OCI-LY7 (cell line): ENCODE results near the gene ADPRHL1.

Source experiments
- CTCF ChIP-seq: fragments of 200-600 bp; sonication (generic); conservative IDR thresholded peaks from 2 replicates; pipeline ENCODE4 v1.5.1; 2014; ENCODE audit warnings: mild to moderate bottlenecking, antibody characterized with exemption, low read length, moderate library complexity, mixed read lengths
- EZH2phosphoT487 ChIP-seq: fragments of 200-600 bp; sonication (generic); IDR thresholded peaks from 2 replicates; pipeline ENCODE4 v1.6.1; 2018; ENCODE audit warnings: low read depth, borderline replicate concordance, mild to moderate bottlenecking, mixed run types, antibody characterized with exemption, low read length, moderate library complexity, mixed read lengths

GRCh38 chr13:113427562-113428468 lies 25.5 kb downstream of the ADPRHL1 start:
- TF ChIP-seq CTCF (no peak), EZH2phosphoT487 (no peak)
